Activated CD4-positive, alpha-beta memory T cell treated with anti-CD3 and anti-CD28 coated beads, Interleukin-2, amount 10 ng/mL, durations not matched to agents 7 days and 5 days (primary cell): Measurements from ENCODE around the gene TDRD7. TPM values are rescaled to one million over a fixed set of nuclear protein-coding genes. Genes with fewer than 3 reads are reported as not detected.

ENCODE experiments used
- CTCF ChIA-PET: fragments of 350-600 bp; sonication (Branson Sonifier 250); formaldehyde crosslinking; loops from one replicate; lab custom pipeline; 2021; ENCODE audit warnings: antibody characterized with exemption, inconsistent platforms; lab: Charles Lee
- POLR2A ChIA-PET: fragments of 350-600 bp; sonication (Branson Sonifier 250); formaldehyde crosslinking; loops from one replicate; lab custom pipeline; 2021; ENCODE audit warnings: antibody characterized with exemption; lab: Charles Lee
- DNase-seq: peaks from one replicate; pipeline ENCODE4 v3.0.0-alpha.2; 2020
- H3K27ac Mint-ChIP-seq: one replicate; pipeline ENCODE4 v1.8.0; 2021; ENCODE audit warnings: mild to moderate bottlenecking, mixed read lengths
- H3K27me3 Mint-ChIP-seq: one replicate; pipeline ENCODE4 v1.8.0; 2021; ENCODE audit warnings: mixed read lengths
- H3K36me3 Mint-ChIP-seq: one replicate; pipeline ENCODE4 v1.8.0; 2021; ENCODE audit warnings: low read depth, mixed read lengths
- H3K4me1 Mint-ChIP-seq: one replicate; pipeline ENCODE4 v1.8.0; 2021; ENCODE audit warnings: mixed read lengths
- H3K4me3 Mint-ChIP-seq: one replicate; pipeline ENCODE4 v1.8.0; 2021; ENCODE audit warnings: mild to moderate bottlenecking, mixed read lengths
- H3K9me3 Mint-ChIP-seq: one replicate; pipeline ENCODE4 v1.8.0; 2021; ENCODE audit warnings: mixed read lengths
- total RNA-seq, 2 experiments: library from RNA; stranded (reverse); gene quantifications; one replicate each; pipeline ENCODE4 v1.2.3, GENCODE V29; 2021

The TDRD7 gene
- total RNA-seq, 2 experiments from 2014 or later, result 19.4 to 19.8 TPM

DNA sequence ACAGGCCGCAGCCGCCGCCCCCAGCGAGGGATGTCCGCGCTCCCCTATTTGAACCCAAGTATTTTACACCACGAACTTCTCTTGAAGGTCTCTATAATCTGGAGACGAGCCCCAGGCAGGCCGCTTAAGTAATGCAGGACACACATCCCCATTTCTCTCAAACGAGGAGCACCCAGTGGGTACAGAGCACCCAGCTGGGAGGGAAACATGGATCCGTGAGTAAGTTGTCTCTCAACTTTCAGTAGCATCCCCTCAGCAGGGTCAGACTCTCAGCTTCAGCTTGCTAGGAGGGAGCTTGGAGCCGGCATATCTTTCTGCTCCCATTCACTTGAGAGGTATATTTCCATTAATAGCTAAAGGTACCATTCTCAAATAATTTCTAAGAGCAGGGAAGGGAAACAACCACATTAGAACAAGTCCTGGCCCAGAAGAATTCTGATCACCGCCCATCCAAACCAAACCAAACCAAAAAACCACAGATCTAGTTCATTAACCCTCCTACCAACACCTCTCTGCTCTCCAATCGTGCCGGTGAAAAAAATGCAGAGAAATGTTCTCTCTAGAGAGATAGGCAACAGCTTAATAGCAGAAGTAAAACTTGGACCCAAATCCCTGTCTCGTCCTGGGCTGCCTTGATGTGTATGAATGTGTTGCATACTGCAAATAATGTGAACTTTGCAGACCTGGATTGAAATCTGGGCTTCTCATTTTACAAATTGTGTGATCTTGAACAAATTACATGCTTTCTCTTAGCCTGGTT lies 910 bp downstream of the TDRD7 start:
- CTCF ChIA-PET, result interaction anchor here (0.6 to 5.5 kb wide), 11 partner anchors 9 to 937 kb away, joined by 3 to 30 read pairs (median 4); partner anchors contain the start of genes NCBP1 and TSTD2
- peaks cover 31% of the 10 kb centered on the region for H3K4me1 Mint-ChIP-seq
- DNase-seq, result no peak
- H3K27ac Mint-ChIP-seq, result peak overlapping the region; percentile 52
- H3K36me3 Mint-ChIP-seq, result peaks cover 17% of the 10 kb centered on the region
- peaks cover 25% of the 10 kb centered on the region for H3K27me3 Mint-ChIP-seq
- peak overlapping the region; percentile 84 for H3K4me3 Mint-ChIP-seq
- H3K9me3 Mint-ChIP-seq, result no peaks in the 10 kb centered on the region
- POLR2A ChIA-PET, result interaction anchor here (0.8 to 2.0 kb wide), 3 partner anchors 10 to 220 kb away, joined by 4 to 14 read pairs (median 4); partner anchors contain the start of genes NCBP1 and TSTD2

DNA sequence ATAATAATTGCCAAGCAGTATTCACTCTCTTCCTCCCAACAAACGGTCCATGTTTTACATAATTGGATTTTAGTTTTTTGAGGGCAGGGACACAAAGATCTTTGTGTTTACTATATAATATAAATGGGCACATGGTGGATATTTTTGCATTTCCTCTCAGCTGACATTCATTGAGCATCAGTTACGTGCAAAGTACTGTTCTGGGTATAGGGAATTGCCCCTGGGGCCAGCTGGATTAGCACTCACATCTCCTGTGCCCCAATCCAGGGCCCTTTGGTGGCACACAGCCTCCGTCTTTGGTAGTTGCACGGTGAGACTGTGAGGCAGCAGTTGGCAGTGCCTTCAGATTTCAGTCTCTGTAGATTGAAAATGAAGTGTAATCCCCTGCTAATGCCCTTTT lies 1.6 kb downstream of the TDRD7 start:
- peaks cover 18% of the 10 kb centered on the region for H3K27me3 Mint-ChIP-seq
- H3K4me3 Mint-ChIP-seq, result peak overlapping the region; percentile 84
- ChIA-PET CTCF (interaction anchor here (1.2 to 5.5 kb wide), 5 partner anchors 9 to 216 kb away, joined by 3 to 30 read pairs (median 9); no protein-coding TSS in a partner anchor), POLR2A (interaction anchor here (1.3 to 2.0 kb wide), 2 partner anchors 9 to 220 kb away, joined by 4 to 14 read pairs; partner anchors contain the start of genes NCBP1 and TSTD2)
- peaks cover 31% of the 10 kb centered on the region for H3K4me1 Mint-ChIP-seq
- H3K36me3 Mint-ChIP-seq, result peaks cover 17% of the 10 kb centered on the region
- H3K9me3 Mint-ChIP-seq, result no peaks in the 10 kb centered on the region
- DNase-seq, result no peak
- no peak overlapping the region for H3K27ac Mint-ChIP-seq

DNA sequence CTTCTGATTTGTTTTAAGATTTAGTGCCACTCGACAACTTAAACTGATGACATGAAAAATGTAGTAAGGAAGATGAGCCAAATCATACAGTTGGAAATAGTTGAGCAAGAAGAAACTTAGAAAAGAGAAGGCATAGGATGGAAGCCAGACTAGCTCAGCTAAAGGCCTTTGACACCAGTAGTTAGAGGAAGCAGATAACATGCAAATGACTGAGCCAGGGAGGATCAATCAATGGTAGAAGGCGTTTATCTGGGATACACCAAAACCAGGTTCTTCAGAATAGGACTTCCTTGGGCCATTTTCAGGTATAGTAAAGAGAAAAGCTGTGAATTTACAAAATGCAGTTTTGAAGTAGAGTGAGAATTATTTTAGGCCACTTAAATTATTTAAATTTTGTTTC lies 3.2 kb downstream of the TDRD7 start:
- Mint-ChIP-seq H3K4me1 (peaks cover 33% of the 10 kb centered on the region), H3K36me3 (peaks cover 19% of the 10 kb centered on the region), H3K4me3 (no peak overlapping the region), H3K9me3 (no peaks in the 10 kb centered on the region), H3K27ac (no peak overlapping the region), H3K27me3 (peaks cover 7% of the 10 kb centered on the region)
- POLR2A ChIA-PET, result interaction anchor here (1.1 kb wide), 1 partner anchor 201 kb away, joined by 3 read pairs; no protein-coding TSS in a partner anchor
- DNase-seq, result no peak
- CTCF ChIA-PET, result interaction anchor here (2.7 to 5.5 kb wide), 2 partner anchors 184 to 200 kb away, joined by 11 to 30 read pairs; no protein-coding TSS in a partner anchor

DNA sequence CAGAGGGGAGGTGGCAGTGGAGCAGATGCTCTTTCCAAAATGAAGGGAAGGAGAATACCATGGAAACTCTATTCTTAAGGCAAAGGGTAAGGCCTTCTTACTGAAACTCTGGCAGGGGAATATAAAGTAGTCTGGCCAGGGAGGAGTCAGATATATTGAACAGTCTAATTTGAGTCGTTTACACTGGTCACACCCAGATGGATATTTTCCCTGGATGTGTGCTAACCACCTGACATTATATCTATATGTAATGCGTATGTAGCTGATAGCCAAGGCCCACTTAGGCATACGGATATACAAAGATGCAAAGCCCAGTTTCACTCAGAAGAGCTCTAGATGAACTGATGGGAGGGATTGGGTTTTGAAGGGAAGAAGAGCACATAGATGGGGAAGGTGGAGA lies 7.0 kb downstream of the TDRD7 start:
- Mint-ChIP-seq H3K4me1 (peaks cover 18% of the 10 kb centered on the region), H3K4me3 (no peak overlapping the region), H3K36me3 (peaks cover 17% of the 10 kb centered on the region), H3K27me3 (no peaks in the 10 kb centered on the region), H3K9me3 (peaks cover 3% of the 10 kb centered on the region), H3K27ac (no peak overlapping the region)
- DNase-seq, result no peak
- CTCF ChIA-PET, result interaction anchor here (1.1 kb wide), 1 partner anchor 17 kb away, joined by 3 read pairs; no protein-coding TSS in a partner anchor
- POLR2A ChIA-PET, result no interaction called here

DNA sequence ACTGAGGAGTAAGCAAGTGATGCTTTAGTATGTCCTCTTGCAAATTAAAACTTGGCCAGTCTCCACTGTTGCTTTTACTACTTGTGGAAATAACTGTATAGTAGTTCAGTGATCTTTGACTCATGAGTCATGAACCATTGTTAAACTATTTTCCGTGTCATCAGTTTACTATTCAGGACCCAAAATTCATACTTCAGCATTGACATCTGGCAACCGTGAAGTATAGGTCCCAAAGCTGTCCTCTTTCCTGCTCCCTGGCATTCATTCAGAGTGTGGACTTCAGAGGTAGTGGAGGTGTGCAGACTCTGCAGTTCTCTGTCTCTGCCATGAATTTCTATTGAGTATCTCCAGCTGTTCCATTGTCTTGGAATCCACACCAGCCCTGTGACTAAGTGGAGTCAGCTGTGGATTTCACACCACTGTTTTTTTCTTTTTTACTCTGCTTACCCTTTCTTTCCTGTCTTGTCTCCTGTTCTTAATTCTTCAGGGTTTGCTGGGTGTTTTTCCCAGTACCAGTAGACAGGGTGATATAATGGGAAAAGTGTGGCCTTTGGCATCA lies 7.5 kb downstream of the TDRD7 start:
- POLR2A ChIA-PET, result no interaction called here
- CTCF ChIA-PET, result interaction anchor here (1.1 kb wide), 1 partner anchor 18 kb away, joined by 3 read pairs; no protein-coding TSS in a partner anchor
- H3K27ac Mint-ChIP-seq, result no peak overlapping the region

DNA sequence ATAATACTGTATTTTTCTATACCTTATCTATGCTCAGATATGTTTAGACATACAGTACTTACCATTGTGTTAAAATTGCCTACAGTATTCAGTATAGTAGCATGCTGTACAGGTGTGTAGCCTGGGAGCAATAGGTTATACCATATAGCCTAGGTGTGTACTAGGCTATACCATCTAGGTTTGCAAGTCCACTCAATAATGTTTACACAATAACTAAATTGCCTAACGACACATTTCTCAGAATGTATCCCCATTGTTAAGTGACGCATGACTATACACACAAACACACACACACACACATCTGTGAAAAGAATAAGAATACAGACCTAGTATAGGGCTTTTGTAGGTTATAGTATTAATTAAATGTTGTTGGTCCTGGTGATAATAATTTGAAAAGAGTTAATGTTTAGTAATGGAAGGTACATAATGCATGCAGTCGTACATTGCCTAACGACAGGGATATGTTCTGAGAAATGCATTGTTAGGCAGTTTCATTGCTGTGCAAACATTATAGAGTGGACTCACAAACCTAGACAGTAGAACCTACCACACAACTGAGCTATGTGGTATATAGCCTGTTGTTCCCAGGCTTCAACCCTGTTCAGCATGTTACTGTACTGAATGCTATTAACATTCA lies 13.6 kb downstream of the TDRD7 start:
- POLR2A ChIA-PET, result no interaction called here
- H3K27ac Mint-ChIP-seq, result no peak overlapping the region
- H3K36me3 Mint-ChIP-seq, result peaks cover 35% of the 10 kb centered on the region
- CTCF ChIA-PET, result no interaction called here
- no peak for DNase-seq
- no peak overlapping the region for H3K4me3 Mint-ChIP-seq
- no peaks in the 10 kb centered on the region for H3K27me3 Mint-ChIP-seq
- H3K4me1 Mint-ChIP-seq, result peaks cover 2% of the 10 kb centered on the region
- peaks cover 6% of the 10 kb centered on the region for H3K9me3 Mint-ChIP-seq

More for the DNA sequence above, 7.5 kb downstream of the TDRD7 start:
- peaks cover 19% of the 10 kb centered on the region for H3K36me3 Mint-ChIP-seq
- no peaks in the 10 kb centered on the region for H3K27me3 Mint-ChIP-seq
- no peak overlapping the region for H3K4me3 Mint-ChIP-seq
- H3K4me1 Mint-ChIP-seq, result peaks cover 16% of the 10 kb centered on the region
- H3K9me3 Mint-ChIP-seq, result peaks cover 5% of the 10 kb centered on the region
- DNase-seq, result no peak

DNA sequence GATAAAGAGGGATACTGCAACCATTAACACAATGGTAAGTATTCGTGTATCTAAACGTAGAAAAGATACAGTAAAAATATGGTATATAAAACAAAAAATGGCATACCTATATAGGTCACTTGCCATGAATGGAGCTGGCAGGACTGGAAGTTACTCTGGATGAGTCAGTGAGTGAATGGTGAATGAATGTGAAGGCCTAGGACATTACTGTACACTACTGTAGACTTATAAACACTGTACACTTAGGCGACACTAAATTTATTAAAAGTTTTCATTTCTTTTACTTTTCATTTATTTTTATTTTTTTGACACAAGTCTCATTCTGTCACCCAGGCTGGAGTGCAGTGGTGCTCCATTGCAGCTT lies 14.1 kb downstream of the TDRD7 start:
- no peak overlapping the region for H3K27ac Mint-ChIP-seq
- H3K4me1 Mint-ChIP-seq, result peaks cover 4% of the 10 kb centered on the region
- no peak overlapping the region for H3K4me3 Mint-ChIP-seq
- ChIA-PET POLR2A (no interaction called here), CTCF (no interaction called here)
- H3K27me3 Mint-ChIP-seq, result no peaks in the 10 kb centered on the region
- no peak for DNase-seq
- H3K36me3 Mint-ChIP-seq, result peaks cover 38% of the 10 kb centered on the region
- peaks cover 6% of the 10 kb centered on the region for H3K9me3 Mint-ChIP-seq

DNA sequence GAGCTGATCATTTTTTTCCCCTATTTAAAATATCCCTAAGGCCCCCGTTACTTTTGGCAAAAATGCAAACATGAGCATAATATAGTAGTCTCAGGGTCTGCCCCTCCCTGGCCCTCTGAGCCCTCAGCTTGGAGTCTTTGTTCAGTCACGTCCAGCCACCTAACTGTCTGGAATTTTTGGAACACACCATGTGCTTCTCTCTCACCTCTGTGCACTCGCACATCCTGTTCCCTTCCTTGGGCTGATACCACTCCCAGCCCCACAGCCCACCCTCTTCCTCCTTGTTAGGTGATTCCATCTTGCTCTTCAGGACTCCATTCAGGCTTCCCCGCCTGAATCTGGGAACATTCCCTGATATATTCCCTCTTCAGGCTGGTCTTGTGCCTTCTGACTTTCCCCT lies 16.0 kb downstream of the TDRD7 start:
- Mint-ChIP-seq H3K36me3 (peaks cover 49% of the 10 kb centered on the region), H3K27ac (no peak overlapping the region), H3K27me3 (no peaks in the 10 kb centered on the region), H3K4me1 (peaks cover 20% of the 10 kb centered on the region), H3K9me3 (peaks cover 4% of the 10 kb centered on the region), H3K4me3 (no peak overlapping the region)
- ChIA-PET POLR2A (no interaction called here), CTCF (interaction anchor here (1.1 kb wide), 1 partner anchor 41 kb away, joined by 3 read pairs; no protein-coding TSS in a partner anchor)
- DNase-seq, result no peak

DNA sequence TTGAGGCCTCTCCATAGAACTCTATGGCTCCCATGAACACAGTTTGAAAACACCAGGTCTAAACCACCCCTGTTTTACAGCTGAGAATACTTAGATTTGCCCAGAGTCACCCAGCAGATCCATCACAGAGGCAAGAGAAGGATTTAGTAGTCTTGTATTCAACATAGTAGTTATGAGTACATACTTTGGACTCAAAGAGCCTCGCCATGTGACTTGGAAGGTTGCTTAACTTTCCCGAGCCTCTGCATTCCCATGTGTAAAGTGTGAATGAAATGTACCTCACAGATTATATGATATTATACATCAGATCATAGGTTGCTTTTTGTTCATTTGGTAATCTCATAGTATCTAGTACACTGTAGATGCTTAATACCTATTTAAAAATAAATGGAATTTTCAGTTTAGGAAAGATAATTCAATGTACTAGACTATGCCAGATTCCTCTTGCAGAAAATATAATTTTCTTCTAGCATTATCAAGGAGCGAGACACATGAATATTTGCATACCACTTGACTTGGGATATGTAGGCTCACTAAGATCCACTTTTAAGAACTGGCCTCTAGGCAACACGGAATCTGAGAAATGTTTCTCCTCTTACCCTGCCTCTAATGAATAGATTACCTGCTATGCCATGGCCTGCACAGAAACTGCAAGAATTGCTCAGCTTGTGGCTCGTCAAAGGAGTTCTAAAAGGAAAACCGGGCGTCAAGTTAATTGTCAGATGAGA lies 18.6 kb downstream of the TDRD7 start:
- Mint-ChIP-seq H3K36me3 (peaks cover 51% of the 10 kb centered on the region), H3K9me3 (no peaks in the 10 kb centered on the region)
- POLR2A ChIA-PET, result no interaction called here

DNA sequence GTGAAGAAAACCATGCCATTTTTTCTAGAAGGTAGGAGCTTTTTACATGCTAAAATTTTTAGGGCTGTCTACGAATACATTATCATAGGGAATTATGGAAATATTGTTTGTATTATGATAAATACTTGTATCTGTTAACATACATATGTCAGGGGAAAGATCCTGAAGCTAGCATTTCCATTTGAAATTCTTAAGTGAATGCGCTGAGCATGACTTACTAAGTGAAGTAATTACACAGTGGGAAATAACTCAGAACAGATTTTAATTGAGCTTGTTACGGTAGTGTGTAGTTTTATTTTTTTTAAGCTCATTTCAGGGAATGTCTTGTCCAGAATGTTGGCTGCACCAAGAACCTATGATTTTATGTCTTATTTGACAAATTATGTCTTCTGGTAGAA lies 19.1 kb downstream of the TDRD7 start:
- POLR2A ChIA-PET, result no interaction called here
- Mint-ChIP-seq H3K4me3 (no peak overlapping the region), H3K36me3 (peaks cover 54% of the 10 kb centered on the region), H3K4me1 (peaks cover 20% of the 10 kb centered on the region), H3K9me3 (no peaks in the 10 kb centered on the region), H3K27me3 (no peaks in the 10 kb centered on the region), H3K27ac (no peak overlapping the region)
- DNase-seq, result no peak
- CTCF ChIA-PET, result interaction anchor here (1.2 kb wide), 1 partner anchor 167 kb away, joined by 3 read pairs; no protein-coding TSS in a partner anchor

More for the DNA sequence above, 18.6 kb downstream of the TDRD7 start:
- Mint-ChIP-seq H3K27ac (no peak overlapping the region), H3K4me1 (peaks cover 20% of the 10 kb centered on the region), H3K27me3 (no peaks in the 10 kb centered on the region), H3K4me3 (no peak overlapping the region)
- CTCF ChIA-PET, result interaction anchor here (1.2 kb wide), 1 partner anchor 168 kb away, joined by 3 read pairs; no protein-coding TSS in a partner anchor
- no peak for DNase-seq

DNA sequence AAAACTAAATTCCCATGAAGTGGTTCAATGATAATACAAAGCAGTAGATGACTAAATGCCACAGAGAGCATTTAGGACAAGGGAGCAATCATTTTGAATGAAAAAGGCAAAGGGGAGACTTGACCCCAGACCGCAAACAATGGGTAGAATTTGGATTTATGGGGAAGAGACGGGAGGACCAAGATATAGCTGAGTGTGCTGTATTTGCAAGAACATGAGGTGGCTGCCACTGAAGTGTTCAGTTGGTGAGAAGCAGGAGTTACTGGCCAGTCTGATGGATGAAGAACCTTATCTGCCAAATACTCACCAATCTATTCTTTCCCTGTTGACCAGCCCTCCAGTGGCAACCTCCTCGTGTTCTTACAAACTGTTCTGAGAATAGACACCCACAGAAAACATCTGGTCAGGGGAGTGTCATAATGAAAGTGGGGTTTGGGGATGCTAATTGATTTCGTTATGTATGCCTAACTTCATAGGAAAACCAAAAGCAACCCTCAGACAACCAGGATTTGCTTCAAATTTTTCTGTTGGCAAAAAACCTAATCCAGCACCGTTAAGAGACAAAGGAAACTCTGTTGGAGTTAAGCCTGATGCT lies 19.8 kb downstream of the TDRD7 start:
- CTCF ChIA-PET, result interaction anchor here (1.2 kb wide), 1 partner anchor 167 kb away, joined by 3 read pairs; no protein-coding TSS in a partner anchor
- no peak overlapping the region for H3K27ac Mint-ChIP-seq
- DNase-seq, result no peak
- H3K9me3 Mint-ChIP-seq, result no peaks in the 10 kb centered on the region
- H3K4me1 Mint-ChIP-seq, result peaks cover 20% of the 10 kb centered on the region
- H3K36me3 Mint-ChIP-seq, result peaks cover 54% of the 10 kb centered on the region
- H3K27me3 Mint-ChIP-seq, result no peaks in the 10 kb centered on the region
- POLR2A ChIA-PET, result no interaction called here
- no peak overlapping the region for H3K4me3 Mint-ChIP-seq
